HG03342 (cell line): ENCODE results near the gene NME3.
A peak's percentile ranks its signal among the peaks of the same experiment; 100 is the strongest.

ENCODE experiments used
- ATAC-seq: cut with Tn5 transposase; IDR thresholded peaks from one replicate; pipeline ENCODE4 v1.9.1; 2021; ENCODE audit warnings: mild to moderate bottlenecking, moderate library complexity; ENCODE audit not compliant: unreplicated experiment

The NME3 gene

DNA sequence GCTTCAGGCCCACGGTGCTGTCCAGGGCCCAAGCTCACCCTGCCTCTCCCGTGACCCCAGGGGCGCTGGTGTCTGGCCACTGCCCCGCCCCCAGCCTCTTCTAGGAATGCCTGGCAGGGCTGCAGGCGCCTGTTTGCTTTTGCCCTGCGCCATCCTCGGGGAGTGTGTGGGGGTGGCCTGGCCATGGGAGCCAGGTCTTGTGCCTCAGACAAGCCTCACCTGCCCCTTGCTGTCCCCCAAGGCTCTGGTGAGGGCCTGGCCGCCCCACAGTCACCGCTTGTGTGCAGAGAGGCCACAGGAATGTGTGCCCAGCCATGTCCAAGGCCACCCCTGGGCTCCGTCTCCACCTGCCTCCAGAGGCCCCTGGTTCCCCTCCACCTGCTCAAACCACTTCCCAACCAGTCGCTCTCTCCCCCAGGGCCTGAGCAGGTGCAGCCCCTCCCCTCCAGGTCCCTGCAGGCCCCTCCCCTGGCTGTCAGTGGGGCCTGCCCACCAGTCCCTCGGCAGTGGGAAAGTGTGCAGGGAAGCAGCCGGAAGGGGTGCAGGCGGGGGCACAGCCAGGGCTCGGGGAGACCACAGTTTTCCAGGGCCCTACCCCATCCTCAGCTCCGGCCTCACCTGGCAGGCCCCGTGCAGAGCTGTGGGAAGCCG is 23.0 kb upstream of the NME3 start:
- ATAC-seq: no peak

DNA sequence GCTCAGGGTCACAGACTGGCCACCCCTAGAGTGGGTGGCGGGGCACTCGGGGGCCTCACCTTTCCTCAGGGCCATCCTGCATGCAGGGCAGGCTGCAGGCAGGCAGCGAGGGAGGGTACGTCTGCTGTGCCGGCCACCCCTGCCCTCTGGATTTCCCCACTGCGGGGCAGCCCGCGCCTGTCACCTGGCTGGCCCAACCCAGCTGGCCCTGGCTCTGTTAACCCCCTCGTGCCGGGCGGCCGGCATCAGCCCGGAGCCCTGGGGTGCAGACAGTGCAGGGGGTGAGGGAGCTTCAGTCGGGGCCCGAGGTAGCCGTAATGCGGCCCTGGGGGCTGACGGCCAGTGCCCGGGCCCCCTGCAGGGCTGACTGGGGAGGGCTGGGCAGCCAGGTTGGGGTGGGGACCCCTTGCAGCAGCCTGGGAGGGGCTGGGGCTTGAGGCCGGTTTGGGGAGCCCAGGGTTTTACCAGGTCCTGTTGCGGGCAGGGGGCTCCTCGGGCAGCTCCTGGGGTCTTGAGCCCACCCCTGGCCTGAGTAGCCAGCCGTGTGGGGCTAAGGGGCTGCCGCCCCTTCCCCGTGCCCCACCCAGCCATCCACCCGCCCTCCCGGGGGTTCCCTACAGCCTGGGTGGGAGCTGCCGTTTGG is 22.4 kb upstream of the NME3 start, which contains the start of gene IGFALS:
TSS of gene IGFALS (minus strand) at position 128 of the 643 bp plus-strand sequence. CDS start at position 75, 53 bp downstream.
- ATAC-seq: no peak

DNA sequence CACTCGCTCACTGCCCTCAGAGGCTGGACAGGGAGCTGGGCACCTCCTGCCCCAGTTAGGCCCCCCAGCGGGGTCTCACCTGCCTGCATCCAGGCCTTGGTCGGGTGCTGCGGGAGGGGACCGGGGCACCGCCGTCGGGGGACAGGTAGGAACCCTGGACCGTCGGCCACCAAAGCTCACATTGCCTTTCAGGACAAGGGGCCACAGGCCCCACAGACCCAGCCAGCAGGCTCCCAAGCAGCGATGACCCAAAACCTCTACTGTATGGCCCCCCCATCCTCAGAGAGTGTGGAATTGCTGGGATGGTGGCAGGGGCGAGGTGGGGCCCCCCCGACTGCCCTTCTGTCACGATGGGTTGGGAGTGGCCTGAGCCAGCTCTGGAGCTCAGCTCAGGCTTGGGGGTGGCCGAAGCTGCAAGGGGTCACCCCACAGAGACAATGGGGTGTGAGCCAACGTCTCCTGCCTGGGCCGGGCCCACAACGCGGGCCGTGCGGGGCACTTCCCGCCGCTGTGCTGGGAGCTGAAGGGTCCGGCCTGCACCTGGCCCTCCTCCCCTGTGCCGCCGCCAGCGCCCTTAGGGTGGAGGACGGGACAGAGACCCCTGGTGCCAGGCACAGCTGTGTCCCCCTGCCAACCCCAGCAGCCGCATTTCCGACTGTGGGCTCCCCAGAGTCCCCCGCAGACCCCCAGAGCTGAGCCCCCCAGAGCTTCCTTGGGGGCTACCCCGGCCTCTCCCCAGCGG is 21.7 kb upstream of the NME3 start:
- no peak for ATAC-seq

DNA sequence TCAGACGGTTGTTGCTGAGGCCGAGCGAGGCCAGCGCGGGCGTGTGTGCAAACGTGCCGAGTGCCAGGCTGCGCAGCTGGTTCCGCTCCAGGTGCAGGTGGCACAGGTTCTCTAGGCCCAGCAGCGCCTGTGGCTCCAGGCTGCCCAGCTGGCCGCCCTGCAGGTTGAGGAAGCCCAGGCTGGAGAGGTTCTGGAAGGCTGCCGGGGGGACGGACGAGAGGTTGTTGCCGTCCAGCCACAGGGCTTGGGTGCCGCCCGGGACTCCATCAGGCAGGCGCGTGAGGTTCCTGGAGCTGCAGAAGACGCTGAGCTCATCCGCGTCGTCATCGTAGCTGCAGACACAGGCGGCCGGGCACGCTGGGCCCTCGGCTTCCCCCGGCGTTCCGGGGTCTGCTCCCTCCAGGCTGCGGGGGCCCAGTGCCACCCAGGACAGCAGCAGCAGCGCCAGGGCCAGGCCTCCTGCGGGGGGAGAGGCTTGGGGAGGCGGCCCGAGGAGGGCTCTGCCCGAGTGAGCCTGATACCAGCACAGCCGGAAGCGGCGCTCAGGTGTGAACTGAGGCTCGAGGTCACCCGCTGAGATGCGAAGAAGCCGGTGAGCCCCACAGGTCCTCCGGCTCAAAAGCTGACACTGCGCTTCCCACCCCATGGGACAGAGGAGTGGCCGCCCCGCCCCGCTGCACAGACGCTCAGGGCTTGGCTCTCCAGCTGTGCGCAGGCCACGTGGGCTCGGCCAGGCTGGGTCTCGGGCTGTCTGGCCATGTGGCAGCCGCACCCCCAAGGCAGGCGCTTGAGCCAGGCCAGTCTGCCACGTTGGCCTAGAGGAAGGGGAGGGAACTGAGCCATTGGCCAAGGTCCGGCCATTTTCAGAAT is 20.8 kb upstream of the NME3 start:
- no peak for ATAC-seq

DNA sequence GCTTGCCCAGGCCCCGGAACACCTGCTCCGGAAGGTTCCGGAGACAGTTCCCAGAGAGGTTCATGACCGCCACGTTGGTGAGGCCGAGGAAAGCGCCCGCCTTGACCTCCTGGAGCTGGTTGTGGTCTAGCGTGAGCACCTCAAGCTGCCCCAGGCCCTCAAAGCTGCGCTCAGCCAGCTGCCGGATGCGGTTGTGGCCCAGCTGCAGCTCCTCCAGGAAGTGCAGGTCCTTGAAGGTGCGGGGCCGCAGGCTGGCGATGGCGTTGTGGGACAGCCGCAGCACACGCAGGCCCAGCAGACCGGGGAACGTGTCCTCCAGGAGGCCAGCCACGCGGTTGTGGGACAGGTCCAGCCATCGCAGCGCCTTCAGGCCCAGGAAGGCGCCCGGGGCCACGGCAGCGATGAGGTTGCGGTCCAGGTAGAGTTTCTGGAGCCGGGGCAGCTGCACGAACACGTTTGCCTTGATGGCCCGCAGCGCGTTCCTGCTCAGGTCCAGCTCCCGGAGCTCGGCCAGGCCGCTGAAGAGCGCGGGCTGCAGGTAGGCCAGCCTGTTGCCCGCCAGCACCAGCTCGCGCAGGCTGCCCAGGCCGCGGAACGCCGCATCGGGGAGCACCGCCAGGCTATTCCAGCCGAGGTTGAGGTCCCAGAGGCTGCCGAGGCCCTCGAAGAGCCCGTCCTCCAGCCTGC is 20.1 kb upstream of the NME3 start:
- no peak for ATAC-seq

DNA sequence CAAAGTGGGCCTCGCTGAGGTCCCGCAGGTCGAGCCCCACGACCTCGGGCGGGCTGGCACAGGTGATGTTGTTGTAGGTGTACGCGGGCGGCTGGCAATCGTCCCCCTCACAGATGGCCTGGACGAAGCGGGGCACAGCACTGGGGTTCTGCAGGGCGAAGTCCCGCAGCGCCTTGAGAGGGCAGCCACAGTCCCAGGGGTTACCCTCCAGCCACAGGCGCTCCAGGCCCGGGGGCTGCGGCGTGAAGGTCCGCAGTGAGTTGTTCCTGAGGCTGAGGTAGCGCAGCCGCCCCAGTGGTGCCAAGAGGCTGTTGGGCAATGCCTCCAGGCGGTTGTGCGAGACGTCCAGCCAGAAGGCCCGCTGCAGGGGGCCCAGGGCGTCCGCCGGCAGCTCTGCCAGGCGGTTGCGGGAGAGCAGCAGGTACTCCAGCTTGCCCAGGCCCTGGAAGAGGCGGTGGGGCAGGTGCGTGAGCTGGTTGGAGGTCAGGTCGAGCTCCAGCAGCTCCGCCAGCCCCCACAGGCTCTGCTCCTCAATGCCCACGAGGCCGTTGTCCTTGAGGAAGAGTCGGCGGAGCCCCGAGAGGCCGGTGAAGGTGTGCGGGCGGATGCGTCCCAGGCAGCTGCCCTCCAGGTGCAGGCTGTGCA is 19.4 kb upstream of the NME3 start:
- ATAC-seq: no peak

DNA sequence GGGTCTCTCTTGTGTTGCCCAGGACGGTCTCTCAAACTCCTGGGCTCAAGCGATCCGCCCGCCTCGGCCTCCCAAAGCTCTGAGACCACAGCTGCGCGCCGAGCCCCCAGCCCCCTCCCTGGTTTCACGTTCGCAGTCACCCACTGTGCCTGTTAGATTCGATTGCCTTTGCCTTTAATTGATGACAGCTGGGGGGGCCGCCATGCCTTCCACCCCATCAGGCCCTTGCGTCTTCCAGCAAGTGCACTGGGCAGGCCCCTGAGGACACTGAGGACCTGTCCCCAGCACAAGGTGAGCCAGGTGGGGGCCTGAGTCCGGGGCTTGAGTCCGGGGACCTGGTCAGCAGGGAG is 18.9 kb upstream of the NME3 start:
- no peak for ATAC-seq

DNA sequence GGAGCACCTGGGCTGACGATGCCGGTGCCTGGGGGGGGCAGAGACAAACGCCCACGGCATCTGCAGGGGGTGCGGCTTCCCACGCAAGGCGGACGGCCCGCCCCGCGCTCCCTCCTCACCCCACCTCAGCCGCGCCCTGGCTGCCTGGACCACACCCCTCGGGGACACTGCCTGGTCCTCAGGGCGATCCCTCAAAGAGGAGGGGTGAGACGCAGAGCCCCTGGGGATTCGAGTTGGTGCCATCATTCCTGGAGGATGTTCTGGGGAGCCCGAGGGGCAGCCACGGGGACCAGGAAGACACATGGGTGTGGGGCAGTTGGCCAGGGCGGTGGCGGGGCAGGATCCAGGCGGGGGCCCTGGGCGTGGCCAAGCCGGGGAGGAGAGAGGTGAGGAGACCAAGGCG is 18.3 kb upstream of the NME3 start:
- no peak for ATAC-seq

DNA sequence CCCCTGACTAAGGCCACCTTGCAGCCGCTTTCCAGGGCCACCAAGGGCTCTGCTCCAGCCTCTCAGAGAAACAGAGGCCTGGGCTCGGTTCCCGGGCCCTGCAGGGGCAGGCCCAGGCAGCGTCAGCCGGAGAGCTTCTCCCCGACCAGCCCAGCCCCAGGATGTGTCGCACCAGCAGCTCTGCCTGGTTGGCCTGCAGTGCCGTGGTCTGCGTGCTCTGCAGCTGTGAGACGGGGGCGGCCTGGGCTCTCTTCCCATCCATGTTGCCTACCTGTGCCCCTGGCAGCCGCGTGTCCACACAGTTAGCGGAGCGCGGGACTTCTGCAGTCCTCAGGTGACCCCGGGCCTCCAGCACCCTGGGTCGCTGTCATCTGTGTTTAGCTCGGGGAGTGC is 17.4 kb upstream of the NME3 start:
- ATAC-seq: no peak

DNA sequence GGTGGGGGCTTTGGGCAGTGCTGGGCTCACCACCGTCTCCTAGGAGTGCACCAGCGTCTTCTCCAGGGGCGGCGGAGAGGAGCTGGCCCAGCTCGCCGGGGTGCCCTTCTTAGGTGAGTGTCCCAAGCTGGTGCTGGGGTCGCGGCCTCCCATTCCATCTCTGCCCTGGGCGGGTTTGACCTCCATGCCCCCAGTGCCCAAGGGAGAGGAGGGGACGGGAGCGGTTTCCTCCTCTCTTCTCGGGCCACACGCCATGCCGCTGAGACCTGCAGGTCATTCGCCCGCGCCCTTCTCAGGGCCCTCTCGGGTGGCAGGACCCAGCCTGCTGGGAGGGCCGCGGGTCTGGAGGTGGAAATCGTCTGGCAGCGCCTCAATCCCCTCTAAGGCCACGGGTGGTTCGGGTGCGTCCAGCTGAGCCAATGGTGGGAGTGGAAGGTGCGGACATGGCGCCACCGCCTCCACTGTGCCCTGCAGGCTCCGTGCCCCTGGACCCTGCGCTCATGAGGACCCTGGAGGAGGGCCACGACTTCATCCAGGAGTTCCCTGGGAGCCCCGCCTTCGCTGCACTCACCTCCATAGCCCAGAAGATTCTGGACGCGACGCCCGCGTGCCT is 16.9 kb upstream of the NME3 start:
- no peak for ATAC-seq

DNA sequence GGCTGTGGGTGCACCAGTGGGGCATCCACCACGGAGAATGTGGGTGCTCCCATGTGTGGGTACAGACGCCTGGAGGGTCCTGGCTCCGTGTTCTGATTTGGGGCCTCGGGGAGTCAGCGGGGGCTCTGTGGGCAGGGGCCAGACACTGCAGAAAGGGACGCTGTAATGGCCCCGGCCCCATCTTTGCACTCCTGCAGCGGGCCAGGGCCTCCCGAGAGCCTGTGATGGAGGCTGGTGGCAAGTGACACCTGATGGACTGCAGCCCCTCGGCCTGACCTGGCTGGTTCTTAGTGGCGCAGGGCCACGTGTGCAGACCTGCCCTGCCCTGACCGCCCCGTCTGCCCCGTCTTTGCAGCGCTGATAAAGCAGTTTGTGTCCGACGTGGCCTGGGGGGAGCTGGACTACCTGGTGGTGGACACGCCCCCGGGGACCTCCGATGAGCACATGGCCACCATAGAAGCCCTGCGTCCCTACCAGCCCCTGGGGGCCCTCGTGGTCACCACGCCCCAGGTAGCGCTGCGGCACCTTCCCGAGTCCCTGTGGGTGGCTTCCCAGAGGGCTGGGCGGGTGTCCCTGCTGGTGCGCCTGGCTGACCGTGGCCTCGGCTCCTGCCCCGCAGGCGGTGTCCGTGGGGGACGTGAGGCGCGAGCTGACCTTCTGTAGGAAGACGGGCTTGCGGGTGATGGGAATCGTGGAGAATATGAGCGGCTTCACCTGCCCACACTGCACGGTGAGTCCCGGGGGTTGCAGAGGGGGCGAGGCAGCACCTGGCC is 16.2 kb upstream of the NME3 start:
- no peak for ATAC-seq

DNA sequence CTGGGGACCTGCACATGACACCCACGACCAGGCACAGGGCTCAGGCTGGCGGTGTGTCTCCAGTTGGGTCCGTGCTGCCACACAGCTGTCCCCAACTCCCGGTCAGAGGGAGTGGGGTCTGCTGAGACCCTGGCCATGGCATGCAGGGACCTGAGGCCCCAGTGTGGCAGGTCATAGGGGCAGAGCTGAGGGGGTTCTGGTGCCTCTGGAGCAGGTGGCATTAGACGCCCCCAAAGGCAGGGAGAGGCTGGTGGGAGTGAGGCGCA is 15.6 kb upstream of the NME3 start:
- ATAC-seq: no peak

DNA sequence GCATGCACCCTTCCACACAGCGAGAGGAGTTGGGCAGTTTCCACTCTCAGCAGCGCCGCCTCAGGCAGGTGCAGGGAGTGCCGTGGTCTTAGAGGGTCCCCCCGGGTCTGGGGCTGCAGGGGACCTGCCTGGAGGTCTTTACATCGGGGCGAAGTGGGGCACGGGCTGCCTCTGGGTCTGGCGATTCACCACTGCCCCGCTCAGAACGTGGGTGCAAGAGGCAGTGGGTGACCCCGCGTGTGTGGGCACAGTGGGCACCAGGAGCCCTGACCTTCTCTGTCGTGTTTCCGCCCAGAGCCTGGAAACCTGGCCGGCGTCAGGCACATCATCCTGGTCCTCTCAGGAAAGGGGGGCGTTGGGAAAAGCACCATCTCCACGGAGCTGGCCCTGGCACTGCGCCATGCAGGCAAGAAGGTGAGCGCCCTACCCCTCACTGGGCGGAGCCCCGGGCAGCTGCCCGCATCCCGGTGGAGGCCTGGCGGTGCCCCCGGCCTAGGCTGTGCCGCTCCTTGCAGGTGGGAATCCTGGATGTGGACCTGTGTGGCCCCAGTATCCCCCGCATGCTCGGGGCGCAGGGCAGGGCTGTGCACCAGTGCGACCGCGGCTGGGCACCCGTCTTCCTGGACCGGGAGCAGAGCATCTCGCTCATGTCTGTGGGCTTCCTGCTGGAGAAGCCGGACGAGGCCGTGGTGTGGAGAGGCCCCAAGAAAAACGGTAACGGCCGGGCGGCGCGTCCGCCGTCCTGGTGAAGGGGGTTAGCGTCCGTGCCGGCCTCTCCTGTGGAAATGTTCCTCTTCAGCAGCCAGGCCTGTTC is 15.1 kb upstream of the NME3 start:
- no peak for ATAC-seq

DNA sequence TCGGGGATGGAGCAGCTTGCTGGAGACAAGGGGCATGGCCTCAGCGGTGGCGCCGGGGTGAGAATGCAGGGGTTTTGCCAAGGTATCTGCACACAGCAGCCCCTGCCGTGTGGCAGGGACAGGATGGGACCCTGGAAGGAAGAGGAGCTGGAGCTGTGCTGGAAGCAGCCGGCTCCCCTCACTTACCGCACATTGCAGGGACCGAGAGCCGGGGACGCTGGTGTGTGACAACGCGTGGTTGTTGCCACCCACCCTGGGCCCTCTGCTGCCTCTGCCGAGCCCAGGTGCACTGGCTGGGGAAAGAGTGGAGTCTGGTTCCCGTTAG is 14.5 kb upstream of the NME3 start:
- no peak for ATAC-seq

DNA sequence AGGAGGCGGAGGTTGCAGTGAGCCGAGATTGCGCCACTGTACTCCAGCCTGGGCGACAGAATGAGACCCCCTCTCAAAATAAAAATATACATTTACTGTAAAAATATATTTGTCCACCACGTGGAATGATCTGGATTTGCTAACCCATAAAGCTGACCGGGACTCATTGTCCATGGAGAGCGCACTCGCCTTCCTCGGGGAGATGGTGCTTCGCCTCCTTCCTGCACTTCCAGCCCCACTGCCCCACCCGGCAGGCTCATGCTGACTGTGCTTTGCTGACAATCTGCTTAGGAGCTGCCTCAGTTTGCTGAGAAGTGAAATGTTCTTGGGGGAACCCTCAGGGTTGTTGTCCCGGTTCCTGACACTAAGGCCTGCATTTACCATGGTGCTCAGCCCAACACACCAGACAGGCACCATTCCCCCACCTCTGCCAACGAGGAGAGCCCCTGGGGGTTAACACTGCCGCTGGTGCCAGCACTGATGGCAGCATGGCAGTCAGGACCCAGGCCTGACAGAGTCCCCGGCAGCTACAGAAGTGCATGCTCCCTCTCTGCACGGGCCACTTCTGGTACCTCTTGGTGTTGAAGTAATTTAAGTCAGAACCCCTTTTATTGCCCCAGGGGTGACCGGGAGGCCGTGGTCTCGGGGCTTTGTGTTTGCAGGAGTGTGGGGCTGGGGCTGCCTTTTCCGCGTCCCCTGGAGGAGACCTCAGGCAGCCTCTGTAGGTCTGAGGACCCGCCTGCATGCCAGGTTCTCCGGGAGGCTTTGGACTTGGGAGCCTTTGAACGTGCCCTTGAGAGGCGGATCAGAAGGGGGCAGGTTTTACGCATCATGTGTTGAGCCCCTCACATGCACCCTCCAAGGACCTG is 13.9 kb upstream of the NME3 start:
- ATAC-seq: no peak

DNA sequence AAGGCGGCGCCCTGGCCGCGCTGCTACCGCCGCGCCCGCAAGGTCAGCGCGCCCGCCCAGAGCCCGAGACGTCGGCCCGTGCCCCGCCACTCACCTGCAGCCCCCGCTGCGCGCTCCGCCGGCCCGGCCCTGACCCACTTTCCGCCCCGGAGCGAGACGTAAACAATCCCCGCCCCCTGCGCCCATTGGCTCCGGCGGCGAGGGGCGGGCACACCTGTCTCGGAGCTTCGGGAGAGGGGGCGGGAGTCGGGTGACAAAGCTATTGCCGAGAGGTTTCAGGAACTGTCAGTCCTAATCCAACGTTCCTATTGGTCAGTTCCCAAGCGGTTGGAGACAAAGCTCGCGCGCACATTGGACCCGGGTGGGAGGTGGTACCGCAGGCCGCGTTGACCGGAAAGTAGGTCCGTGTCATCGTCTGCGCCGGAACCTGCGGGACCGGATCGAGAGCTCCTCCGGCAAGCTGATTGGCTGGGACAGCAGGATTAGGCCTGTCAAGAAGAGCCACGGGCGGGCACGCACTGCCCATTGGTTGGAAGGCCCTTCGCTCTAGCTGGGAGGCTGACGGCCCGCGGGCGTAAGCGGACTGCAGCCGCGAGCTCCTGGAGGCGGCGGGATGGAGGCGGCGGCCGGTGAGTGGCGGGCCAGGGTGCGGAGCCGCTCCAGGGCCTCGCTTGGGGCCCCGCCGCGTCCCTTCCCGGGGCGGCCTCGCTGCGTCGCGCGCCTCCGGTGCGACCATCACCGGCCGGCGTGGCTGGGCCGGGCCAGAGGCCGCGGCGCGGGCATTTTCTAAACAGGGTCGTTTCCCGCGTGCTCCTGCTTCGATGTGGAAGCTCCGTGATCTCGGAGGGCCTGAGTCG is 11.3 kb upstream of the NME3 start, which contains the start of the genes NUBP2 and SPSB3:
TSS of gene NUBP2 (plus strand) at position 553 of the 857 bp plus-strand sequence. CDS start at position 614, 61 bp downstream.
TSS of gene SPSB3 (minus strand) at position 164 of the 857 bp plus-strand sequence. CDS start 1,088 bp downstream, outside the sequence.
- ATAC-seq: peak; percentile 86
